Ovary (tissue), 9 donors: ENCODE results near the gene GNAL. TPM values are rescaled to one million over a fixed set of nuclear protein-coding genes. Genes with fewer than 3 reads are reported as not detected.
A peak's percentile ranks its signal among the peaks of the same experiment; 100 is the strongest.

Experiments
- DNase-seq, 5 donors: peaks; one replicate each; pipeline ENCODE4 v3.0.0-alpha.2; 2019 to 2020
- H3K27ac ChIP-seq, 2 donors: fragments of 200-600 bp; one replicate each; pipeline versions ENCODE4 v1.5.1 to v1.8.0; 2019 to 2022
- H3K27me3 ChIP-seq: fragments of 200-600 bp; one replicate; pipeline ENCODE4 v1.8.0; 2022
- H3K36me3 ChIP-seq: fragments of 200-600 bp; sonication (generic); one replicate; pipeline ENCODE4 v1.5.1; 2019
- H3K4me1 ChIP-seq: one replicate; pipeline ENCODE4 v1.8.1; 2013; ENCODE audit warnings: mild to moderate bottlenecking, moderate library complexity; ENCODE audit not compliant: insufficient read depth
- H3K4me3 ChIP-seq: fragments of 200-600 bp; sonication (generic); one replicate; pipeline ENCODE4 v1.5.1; 2017
- H3K9me3 ChIP-seq, 2 donors: fragments of 200-600 bp in 1 of 2; sonication (generic) in 1 of 2; one replicate each; pipeline versions ENCODE4 v1.5.1 to v1.8.1; 2013 to 2019; ENCODE audit warnings: mild to moderate bottlenecking in 1 of 2, moderate library complexity in 1 of 2
- CTCF ChIP-seq, 3 donors: fragments of 450-650 bp in 2 of 3; fragments of 200-600 bp in 1 of 3; IDR thresholded peaks; one replicate each; pipeline versions ENCODE4 v1.5.1 to v1.8.0; 2016 to 2022; ENCODE audit warnings: antibody characterized with exemption in 3 of 3, mild to moderate bottlenecking in 1 of 3
- EP300 ChIP-seq: sonication (generic); formaldehyde crosslinking; IDR thresholded peaks from one replicate; pipeline ENCODE4 v1.6.1; 2017; ENCODE audit warnings: antibody characterized with exemption
- POLR2A ChIP-seq: fragments of 450-650 bp; IDR thresholded peaks from one replicate; pipeline ENCODE4 v1.6.1; 2017; ENCODE audit warnings: antibody characterized with exemption, mild to moderate bottlenecking, moderate library complexity
- WGBS, 3 donors: extraction: QIAGEN DNeasy Blood & Tissue Kit in 1 of 3; methylation state at CpG; one replicate each; pipeline versions ENCODE4 v1.1.5 to v1.1.7; 2013 to 2017; 5-methylcytosine and 5-hydroxymethylcytosine counted together
- intact Hi-C, 4 donors: fragments of 100-400 bp; cut with DNase I; formaldehyde crosslinking; loops; one replicate each; pipeline versions ENCODE4 v1.11.0 to v1.15.1; 2022 to 2023
- polyA plus RNA-seq, 2 donors: library from polyadenylated mRNA; stranded (reverse); fragments of 200-250 nt in 1 of 2; fragments of 350-450 nt in 1 of 2; fragmentation: Illumina TruSeq in 1 of 2; extraction: RNeasy Lipid Tissue Mini Kit (QIAGEN cat#74804) in 1 of 2; gene quantifications; one replicate each; pipeline ENCODE4 v1.2.3, GENCODE V29; 2013 to 2014
- total RNA-seq, 7 donors: library from RNA; depleted of rRNA in 2 of 7; stranded (reverse); fragments of >200 nt in 2 of 7; fragmentation: NEBNext Ultra II Directional in 3 of 7; extraction: Animal tissue kit (Norgen Biotek cat#: 25700) in 3 of 7; gene quantifications; one replicate each; pipeline versions ENCODE4 v1.1.0 to v1.2.4, GENCODE V29; 2016 to 2023
- donor health status: DM: no; HTN: no; CAD: no; lungs with moderate emphysema.
- donor health status: DM: no; HTN: no; CAD: no.
- donor health status: Bipolar disorder and iron deficiency.
- donor health status: DM: yes; HTN: yes; CAD: no.
- donor health status: DM: no; HTN: no; CAD: no.
- donor health status: DM: yes; HTN: yes; CAD: no.

Gene GNAL
- total and polyA plus RNA-seq, 9 donors = 1.6 to 15.4 (median 3.4) TPM

GRCh38 chr18:11653521-11653920 is 35.5 kb upstream of the GNAL start:
- intact Hi-C loops = loop anchor here in 1 of 4 donors (10.0 kb wide), 1 partner anchor 391 kb away; no protein-coding TSS in a partner anchor
- Histone ChIP-seq H3K4me1 (no peaks in the 10 kb centered on the region), H3K27ac (no peak overlapping the region), H3K36me3 (no peaks in the 10 kb centered on the region), H3K27me3 (no peaks in the 10 kb centered on the region), H3K9me3 (no peaks in the 10 kb centered on the region), H3K4me3 (no peak overlapping the region)
- DNase-seq = no peak
- WGBS, 3 donors = 83 to 87% (median 83%) methylated on average over 10 of the region's 10 CpGs
- TF ChIP-seq EP300 (no peak), CTCF (IDR thresholded peaks at IDR 0.05) (no peak), POLR2A (no peak)

GRCh38 chr18:11654736-11655605 is 34.1 kb upstream of the GNAL start:
- intact Hi-C loops = loop anchor here in 1 of 4 donors (10.0 kb wide), 1 partner anchor 390 kb away; no protein-coding TSS in a partner anchor
- TF ChIP-seq EP300 (no peak), CTCF (IDR thresholded peaks at IDR 0.05) (peak; percentile 13 to 34 (median 28)), POLR2A (no peak)
- DNase-seq = peak in 4 of 5 donors; percentile 32 to 59 (median 44)
- Histone ChIP-seq H3K4me3 (no peak overlapping the region), H3K36me3 (no peaks in the 10 kb centered on the region), H3K4me1 (no peaks in the 10 kb centered on the region), H3K9me3 (no peaks in the 10 kb centered on the region), H3K27me3 (no peaks in the 10 kb centered on the region), H3K27ac (no peak overlapping the region)
- WGBS, 3 donors = 28 to 31% (median 29%) methylated on average over 32 of the region's 32 CpGs

GRCh38 chr18:11655606-11655932 is 33.5 kb upstream of the GNAL start:
- DNase-seq = no peak
- Histone ChIP-seq H3K4me1 (no peaks in the 10 kb centered on the region), H3K27me3 (no peaks in the 10 kb centered on the region), H3K27ac (no peak overlapping the region), H3K4me3 (no peak overlapping the region), H3K9me3 (no peaks in the 10 kb centered on the region), H3K36me3 (no peaks in the 10 kb centered on the region)
- no peak for TF ChIP-seq CTCF (IDR thresholded peaks at IDR 0.05)
- TF ChIP-seq POLR2A = no peak
- no peak for TF ChIP-seq EP300
- 6 to 19% (median 7%) methylated on average over 5 of the region's 5 CpGs for WGBS, 3 donors
- intact Hi-C loops = loop anchor here in 1 of 4 donors (10.0 kb wide), 1 partner anchor 389 kb away; no protein-coding TSS in a partner anchor

GRCh38 chr18:11657152-11657551 is 31.9 kb upstream of the GNAL start:
- 71 to 76% (median 72%) methylated on average over 9 of the region's 9 CpGs for WGBS, 3 donors
- H3K4me1 ChIP-seq = no peaks in the 10 kb centered on the region
- H3K4me3 ChIP-seq = no peak overlapping the region
- DNase-seq = no peak
- no peaks in the 10 kb centered on the region for H3K36me3 ChIP-seq
- no peak overlapping the region for H3K27ac ChIP-seq
- no peaks in the 10 kb centered on the region for H3K9me3 ChIP-seq
- no peak for TF ChIP-seq POLR2A
- TF ChIP-seq EP300 = no peak
- TF ChIP-seq CTCF (IDR thresholded peaks at IDR 0.05) = no peak
- H3K27me3 ChIP-seq = no peaks in the 10 kb centered on the region
- intact Hi-C loops = loop anchor here in 1 of 4 donors (10.0 kb wide), 1 partner anchor 388 kb away; no protein-coding TSS in a partner anchor
